Measurements from ENCODE around the gene C16orf54.
"Not testable (repeated sequence)": the region's sequence is repeated elsewhere in the genome, so short reads cannot be mapped to it uniquely, and the experiment has no call there.

The C16orf54 gene

DNA sequence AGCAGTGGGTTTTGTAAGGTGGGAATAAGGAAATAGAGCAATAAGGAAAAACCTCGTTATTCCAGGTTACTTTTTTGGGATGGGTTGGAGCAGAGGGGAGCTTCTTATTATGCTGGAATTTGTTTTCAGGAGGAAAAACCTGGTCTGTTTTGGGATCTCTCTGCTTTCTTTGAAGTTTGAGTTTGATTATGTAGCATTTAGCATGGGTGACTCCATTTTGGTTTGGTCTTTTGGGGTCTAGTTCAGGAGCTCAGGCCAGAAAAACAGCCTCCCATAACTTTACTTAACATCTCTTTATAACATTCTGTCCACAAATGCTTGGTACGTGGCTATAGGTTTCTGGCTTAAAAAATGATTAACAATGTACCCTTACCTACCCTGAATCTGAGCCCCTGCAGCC, 23.7 kb upstream of the C16orf54 start:
- DNase-seq (ENCODE audit: low read depth), result no peak

DNA sequence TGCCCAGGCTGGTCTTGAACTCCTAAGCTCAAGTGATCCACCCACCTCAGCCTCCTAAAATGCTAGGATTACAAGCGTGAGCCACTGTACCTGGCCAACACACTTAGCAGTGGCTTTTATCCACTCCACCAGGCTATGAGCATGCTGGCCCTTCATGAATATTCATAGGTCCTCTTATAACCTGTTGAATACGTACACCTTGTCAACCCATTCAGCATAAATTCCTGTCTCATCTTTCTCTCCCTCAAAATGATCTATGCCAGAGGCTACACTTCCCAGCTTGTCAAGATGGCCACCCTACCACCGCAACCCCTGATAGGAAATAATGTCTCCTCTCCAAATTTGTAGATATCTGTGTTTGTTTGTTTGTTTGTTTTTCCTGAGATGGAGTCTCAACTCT, 21.3 kb upstream of the C16orf54 start:
- DNase-seq (ENCODE audit: low read depth), result no peak

DNA sequence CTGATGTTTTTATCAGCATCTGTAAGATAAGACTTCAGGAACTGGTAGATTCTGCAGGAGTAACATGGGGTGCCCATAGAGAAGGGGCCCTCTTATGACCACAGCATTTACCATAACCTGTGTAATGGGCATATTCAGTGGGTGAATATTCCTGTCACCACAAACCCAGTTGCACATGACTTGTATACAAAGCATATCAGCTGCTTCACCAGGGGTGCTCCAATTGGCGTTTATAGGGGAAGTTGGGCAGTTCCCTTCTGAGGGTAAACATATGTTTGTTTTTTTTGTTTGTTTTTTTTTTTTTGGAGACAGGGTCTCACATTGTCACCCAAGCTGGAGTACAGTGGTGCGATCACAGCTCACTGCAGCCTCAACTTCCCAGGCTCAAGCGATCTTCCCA, 20.8 kb upstream of the C16orf54 start:
- DNase-seq (ENCODE audit: low read depth), result no peak

DNA sequence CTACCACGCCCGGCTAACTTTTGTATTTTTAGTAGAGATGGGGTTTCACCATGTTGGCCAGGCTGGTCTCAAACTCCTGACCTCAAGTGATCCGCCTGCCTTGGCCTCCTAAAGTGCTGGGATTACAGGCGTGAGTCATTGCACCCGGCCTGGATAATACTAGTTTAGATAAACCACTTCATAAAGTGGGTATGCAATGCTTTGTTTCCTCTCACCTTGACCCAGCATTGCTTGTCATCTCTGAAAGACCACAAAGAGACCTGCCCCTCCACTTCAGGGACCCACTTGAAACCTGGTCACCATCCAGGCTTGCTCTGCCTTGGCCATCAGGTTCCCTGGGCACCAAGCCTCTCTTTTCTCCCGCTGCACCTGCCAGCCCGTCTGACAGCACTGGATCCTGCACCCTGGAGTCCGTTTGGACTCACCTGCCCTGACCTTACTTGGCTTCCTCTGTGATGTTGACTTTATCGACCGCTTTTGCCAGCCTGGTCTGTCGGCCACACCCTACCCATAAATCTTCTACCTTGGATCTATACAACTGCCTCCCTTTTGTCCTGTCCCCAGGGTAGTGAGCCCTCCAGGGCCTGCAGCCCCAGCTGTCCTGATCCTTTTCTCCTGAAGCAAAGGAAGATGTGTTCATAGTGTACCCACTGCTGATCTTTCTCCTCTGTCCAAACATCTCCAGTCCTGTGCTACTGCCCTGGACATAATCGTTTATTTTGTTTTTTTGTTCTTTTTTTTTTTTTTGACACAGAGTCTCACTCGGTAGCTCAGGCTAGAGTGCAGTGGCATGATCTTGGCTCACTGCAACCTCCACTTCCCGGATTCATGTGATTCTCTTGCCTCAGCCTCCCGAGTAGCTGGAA, 19.6 kb upstream of the C16orf54 start:
- no peak for DNase-seq (ENCODE audit: low read depth)

DNA sequence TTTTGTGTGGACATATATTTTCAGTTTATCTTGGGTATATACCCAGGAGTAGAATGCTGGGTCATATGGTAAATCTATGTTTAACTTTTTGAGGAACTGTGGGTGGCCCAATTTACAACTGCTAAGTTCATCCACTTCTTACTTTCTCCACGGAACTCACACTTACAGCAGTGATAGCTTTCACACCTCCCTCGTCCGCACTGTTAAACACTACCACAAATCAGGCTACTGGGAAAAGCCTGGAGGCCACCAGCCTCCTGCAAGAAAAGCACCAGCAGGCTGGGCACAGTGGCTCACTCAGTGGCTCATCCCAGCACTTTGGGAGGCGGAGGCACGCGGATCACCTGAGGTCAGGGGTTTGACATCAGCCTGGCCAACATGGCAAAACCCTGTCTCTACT, 17.5 kb upstream of the C16orf54 start:
- DNase-seq (ENCODE audit: low read depth), result no peak

DNA sequence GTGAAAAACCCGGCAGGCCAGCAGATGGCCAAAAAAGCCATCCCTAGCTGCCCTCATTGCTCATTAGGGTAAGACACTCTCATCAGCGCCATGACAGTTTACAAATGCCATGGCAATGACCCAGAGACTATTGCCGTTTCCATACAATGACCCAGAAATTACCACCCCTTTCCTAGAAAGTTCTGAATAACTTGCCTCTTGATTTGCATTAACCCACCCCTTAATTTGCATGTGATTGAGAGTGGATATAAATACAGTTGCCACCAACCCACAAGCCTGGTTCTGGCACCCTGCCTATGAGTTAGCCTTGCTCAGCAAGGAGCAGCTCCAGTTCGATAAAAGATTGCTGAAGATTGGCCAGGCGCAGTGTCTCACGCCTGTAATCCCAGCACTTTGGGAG, 16.1 kb upstream of the C16orf54 start:
- no peak for DNase-seq (ENCODE audit: low read depth)

GRCh38 chr16:29761280-29761651, 15.5 kb upstream of the C16orf54 start:
- not testable (repeated sequence) for DNase-seq (ENCODE audit: low read depth)

DNA sequence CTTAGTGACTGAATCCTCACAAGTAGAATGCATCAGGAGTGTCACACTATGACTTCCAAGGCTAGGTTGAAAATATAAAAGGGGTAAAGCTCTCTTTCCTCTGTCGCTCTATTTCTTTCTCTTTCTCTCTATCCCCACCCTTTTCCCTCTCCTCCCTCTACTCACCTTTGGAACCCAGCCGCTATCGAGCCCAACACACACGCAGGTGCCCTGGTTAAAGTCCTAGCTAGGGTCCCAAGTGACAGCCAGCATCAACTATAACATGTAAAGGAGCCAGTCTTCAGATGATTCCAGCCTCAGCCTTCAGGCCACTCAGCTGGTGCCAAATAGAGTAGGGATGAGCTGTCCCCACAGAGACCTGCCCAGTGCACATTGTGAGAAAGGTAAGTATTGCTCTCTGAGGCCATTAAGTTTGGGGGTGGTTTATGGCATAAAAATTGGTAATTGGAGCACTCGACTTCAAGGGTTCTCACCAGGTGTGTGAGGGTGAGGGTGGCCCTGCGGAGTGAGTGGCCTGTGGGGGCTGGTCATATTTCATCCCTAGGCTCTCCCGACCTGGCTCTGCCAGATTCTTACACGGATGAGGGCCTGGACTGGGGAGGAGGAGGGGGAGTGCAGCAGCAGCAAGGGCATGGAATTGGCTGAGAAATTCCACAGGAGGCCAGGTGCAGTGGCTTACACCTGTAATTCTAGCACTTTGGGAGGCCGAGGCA, 14.9 kb upstream of the C16orf54 start:
- DNase-seq (ENCODE audit: low read depth), result no peak

DNA sequence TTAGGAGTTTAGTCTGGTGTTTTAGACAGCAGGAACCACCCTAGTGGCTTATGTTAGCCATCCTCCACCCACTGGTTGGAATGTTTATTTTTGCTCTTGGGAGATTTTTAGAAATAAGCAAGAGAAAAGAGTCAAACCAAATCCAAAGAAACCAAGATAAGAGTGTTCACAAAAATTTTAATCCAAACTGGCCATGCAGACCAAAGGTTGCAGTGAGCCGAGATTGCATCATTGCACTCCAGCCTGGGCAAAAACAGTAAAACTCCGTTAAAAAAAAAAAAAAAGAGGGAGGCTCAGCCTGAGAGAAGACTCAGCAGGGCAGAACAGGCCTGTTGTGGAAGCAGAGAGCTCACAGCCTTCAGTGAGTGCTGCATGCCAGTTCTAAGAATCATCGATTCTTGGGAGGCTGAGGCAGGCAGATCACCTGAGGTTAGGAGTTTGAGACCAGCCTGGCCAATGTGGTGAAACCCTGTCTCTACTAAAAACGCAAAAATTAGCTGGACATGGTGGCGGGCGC, 12.2 kb upstream of the C16orf54 start:
- DNase-seq (ENCODE audit: low read depth), result peak; percentile 3

DNA sequence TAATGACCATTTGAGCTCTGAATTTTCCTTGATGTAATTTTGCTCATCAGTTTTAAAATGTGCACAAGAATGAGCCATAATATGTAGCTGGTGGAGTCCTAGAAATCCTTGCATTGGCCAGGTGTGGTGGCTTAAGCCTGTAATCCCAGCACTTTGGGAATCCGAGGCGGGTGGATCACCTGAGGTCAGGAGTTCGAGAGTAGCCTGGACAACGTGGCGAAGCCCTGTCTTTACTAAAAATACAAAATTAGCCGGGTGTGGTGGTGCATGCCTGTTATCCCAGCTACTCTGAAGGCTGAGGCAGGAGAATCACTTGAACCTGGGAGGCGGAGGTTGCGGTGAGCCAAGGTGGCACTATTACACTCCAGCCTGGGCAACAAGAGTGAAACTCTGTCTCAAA, 11.3 kb upstream of the C16orf54 start:
- not testable (repeated sequence) for DNase-seq (ENCODE audit: low read depth)

- no peak for DNase-seq (ENCODE audit: low read depth)
Measured at GRCh38 chr16:29756654-29757053, 10.9 kb upstream of the C16orf54 start.

DNA sequence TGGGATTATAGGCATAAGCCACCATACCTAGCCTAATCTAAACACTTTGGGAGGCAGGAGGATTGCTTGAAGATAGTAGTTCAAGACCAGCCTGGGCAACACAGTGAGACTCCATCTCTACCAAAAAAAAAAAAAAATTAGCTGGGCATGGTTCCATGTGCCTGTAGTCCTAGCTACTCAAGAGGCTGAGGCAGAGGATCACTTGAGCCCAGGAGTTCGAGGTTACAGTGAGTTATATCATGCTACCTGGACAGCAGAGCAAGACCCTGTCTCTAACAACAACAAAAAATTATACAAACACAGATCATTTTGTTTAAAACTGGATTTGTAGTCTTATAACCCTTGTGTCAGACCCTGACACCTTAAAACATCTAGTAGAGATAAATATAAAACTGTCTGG, 7.7 kb upstream of the C16orf54 start:
- no peak for DNase-seq (ENCODE audit: low read depth)

DNA sequence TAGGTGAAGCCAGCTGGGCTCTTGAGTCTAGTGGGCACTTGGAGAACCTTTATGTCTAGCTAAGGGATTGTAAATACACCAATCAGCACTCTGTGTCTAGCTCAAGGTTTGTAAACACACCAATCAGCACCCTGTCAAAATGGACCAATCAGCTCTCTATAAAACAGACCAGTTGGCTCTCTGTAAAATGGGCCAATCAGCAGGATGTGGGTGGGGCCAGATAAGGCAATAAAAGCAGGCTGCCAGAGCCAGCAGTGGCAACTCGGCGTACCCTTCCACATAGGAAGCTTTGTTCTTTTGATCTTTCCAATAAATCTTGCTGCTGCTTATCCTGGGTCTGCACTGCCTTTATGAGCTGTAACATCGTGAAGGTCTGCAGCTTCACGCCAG, 3.0 kb upstream of the C16orf54 start:
- not testable (repeated sequence) for DNase-seq (ENCODE audit: low read depth)

DNA sequence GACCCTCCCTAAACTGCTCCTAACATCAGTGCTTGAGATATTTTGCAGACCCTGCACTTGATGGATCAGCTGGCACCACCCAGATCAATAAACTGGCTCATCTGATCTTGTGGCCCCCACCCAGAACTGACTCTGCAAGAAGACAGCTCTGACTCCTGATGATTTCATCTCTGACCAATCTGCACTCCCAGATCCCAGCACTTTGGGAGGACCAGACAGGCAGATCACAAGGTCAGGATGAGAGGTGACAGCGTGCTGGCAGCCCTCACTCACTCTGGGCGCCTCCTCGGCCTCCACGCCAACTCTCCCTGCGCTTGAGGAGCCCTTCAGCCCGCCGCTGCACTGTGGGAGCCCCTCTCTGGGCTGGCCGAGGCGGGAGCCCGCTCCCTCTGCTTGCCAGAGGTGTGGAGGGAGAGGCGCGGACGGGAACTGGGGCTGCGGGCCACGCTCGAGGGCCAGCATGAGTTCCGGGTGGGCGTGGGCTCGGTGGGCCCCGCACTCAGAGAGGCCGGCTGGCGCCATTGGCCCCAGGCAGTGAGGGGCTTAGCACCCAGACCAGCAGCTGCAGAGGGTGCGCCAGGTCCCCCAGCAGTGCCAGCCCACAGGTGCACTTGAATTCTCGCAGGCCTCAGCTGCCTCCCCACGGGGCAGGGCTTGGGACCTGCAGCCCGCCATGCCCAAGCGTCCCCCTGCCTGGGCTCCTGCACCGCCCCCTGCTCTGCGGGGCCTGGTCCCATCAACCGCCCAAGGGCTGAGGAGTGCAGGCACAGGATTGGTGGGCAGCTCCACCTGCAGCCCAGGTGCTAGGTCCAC, 2.4 kb upstream of the C16orf54 start:
- DNase-seq (ENCODE audit: low read depth), result no peak

DNA sequence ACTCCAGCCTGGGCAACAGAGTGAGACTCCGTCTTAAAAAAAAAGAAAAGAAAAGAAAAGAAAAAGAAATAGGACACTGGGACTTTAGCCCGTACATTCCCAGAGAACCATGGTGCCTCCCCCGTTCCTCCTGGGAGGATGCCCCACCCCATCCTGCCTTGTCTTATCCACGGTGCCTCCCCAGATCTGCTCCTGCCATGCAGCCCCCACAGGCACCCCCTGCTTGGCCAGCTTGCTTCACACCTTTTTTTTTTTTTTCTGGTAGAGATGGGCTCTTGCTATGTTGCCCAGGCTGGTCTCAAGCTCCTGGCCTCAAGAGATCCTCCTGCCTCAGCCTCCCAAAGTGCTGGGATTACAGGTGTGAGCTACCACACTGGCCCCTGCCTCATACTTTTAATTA, 728 bp upstream of the C16orf54 start:
- not testable (repeated sequence) for DNase-seq (ENCODE audit: low read depth)

DNA sequence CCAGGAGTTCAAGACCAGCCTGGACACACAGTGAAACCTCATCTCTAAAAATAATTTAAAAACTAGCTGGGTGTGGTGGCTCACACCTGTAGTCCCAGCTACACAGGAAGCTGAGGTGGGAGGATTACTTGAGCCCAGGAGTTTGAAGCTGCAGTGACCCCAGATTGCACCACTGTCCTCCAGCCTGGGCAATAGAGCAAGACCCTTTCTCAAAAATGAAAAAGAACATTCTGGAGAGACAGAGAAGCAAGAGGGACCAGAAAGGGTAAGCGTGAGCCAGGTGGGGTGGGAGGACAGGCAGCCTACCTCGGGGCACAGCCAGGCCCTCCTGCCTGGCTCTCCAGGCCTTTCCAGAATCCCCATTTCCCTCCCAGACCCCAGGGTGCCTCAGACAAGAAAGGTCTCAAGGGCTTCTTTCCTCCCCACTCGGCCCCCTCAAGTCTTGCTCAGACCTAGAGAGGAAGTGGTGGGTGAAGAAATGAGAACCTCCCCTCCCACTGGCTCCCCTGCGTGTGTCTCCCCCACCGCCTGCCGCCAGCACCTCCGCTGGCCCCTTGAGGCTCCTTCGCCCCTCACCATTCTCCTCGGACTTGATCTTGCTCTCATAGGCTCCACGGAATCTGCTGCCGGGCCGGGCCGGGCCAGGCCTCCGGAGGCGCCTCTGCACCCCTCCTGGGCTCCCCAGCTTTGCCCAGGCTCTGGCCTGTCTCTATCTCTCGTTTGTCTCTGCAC, 503 bp downstream of the C16orf54 start:
- DNase-seq (ENCODE audit: low read depth), result no peak

DNA sequence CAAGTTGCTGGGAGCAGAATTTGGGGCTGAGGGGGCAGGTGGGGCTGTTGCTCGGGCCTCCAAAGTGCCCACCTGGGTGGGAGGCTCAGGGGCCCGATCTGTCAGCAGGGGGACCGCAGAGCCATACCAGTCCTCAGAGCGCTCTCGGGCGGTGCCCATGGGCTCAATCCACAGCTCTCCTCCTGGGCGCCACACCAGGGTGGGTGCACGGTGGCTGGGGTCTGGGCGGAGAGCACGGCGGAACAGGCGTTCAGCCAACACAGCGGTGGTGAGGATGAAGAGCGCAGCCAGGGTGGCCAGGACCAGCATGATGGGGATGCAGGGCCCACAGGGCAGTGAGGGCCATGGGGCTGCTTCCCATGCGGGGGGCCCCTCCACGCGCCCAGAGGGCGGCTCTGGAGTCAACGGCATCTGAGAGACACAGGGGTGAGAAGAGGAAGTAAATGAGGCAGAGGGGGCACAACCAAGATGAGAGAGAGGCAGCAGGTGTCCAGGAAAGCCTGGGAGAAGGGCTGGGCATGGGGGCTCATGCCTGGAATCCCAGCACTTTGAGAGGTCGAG, 1.2 kb downstream of the C16orf54 start:
- DNase-seq (ENCODE audit: low read depth), result no peak

GRCh38 chr16:29743827-29744531, 1.8 kb downstream of the C16orf54 start:
- DNase-seq (ENCODE audit: low read depth), result no peak

DNA sequence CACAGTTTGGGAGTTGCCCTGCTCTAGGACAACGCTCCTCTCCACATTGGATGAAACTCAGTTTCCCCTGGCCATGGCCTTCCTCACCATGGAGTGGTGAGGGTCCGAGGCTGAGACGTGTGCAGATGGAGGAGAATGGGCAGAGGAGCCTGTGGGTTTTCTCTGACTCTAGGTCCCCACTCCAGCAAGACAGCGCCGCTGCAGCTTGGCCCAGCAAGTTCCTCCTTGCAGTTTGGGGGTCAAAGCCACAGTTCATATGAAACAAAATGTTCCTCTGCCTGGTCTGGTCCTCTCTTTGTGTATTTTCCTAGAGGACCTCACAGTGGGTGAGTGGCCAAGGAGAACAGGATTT, 2.3 kb downstream of the C16orf54 start:
- DNase-seq (ENCODE audit: low read depth), result no peak

DNA sequence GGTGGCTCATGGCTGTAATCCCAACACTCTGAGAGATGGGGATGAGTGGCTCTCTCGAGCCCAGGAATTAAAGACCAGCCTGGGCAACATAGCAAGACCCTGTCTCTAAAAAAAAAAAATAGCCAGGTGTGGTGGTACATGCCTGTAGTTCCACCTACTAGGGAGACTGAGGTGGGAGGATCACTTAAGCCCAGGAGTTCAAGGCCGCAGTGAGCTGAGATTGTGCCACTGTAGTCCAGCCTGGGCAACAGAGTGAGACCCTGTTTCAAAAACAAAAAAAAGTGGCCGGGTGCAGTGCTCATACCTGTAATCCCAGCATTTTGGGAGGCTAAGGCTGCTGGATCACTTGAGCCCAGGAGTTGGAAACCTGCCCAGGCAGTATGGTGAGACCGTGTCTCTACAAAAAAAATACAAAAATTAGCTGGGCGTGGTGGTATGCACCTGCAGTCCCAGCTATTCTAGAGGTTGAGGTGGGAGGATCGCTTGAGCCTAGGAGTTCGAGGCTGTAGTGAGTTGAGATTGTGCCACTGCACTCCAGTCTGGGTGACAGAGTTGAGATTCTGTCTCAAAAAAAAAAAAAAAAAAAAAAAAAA, 3.0 kb downstream of the C16orf54 start:
- DNase-seq (ENCODE audit: low read depth), result no peak

DNA sequence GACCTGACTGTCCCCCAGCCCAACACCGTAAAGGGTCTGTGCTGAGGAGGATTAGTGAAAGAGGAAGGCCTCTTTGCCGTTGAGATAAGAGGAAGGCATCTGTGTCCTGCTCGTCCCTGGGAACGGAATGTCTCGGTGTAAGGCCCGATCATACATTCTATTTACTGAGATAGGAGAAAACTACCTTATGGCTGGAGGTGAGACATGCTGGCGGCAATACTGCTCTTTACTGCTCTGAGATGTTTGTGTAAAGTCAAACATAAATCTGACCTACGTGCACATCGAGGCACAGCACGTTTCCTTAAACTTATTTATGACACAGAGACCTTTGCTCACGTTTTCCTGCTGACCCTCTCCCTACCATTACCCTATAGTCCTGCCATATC, 5.2 kb downstream of the C16orf54 start:
- DNase-seq (ENCODE audit: low read depth), result not testable (repeated sequence)

Data from GM04504 (cell line).